HFFc6 (cell line): ENCODE measurements around the gene IGF1R. TPM values are rescaled to one million over a fixed set of nuclear protein-coding genes. Genes with fewer than 3 reads are reported as not detected.
A peak's percentile ranks its signal among the peaks of the same experiment; 100 is the strongest.

Experiments used
- DNase-seq: peaks from one replicate; pipeline ENCODE4 v3.0.0-alpha.2; 2018
- H3K27ac Mint-ChIP-seq: 2 replicates; pipeline ENCODE4 v1.8.0; 2020; ENCODE audit warnings: mild to moderate bottlenecking, mixed read lengths
- H3K27me3 Mint-ChIP-seq: 2 replicates; pipeline ENCODE4 v1.8.0; 2021; ENCODE audit warnings: mild to moderate bottlenecking, moderate library complexity, mixed read lengths; ENCODE audit not compliant: insufficient read depth
- H3K36me3 Mint-ChIP-seq: 2 replicates; pipeline ENCODE4 v1.8.0; 2021; ENCODE audit warnings: low read depth, mixed read lengths
- H3K4me1 Mint-ChIP-seq: 2 replicates; pipeline ENCODE4 v1.8.0; 2020; ENCODE audit warnings: low read depth, mixed read lengths
- H3K4me3 Mint-ChIP-seq: 2 replicates; pipeline ENCODE4 v1.8.0; 2020; ENCODE audit warnings: mild to moderate bottlenecking, moderate library complexity, mixed read lengths
- H3K9me3 Mint-ChIP-seq: 2 replicates; pipeline ENCODE4 v1.8.0; 2020; ENCODE audit warnings: mild to moderate bottlenecking, mixed read lengths
- total RNA-seq, 6 experiments: library from RNA; stranded (reverse); fragmentation: NEBNext Ultra II Directional; extraction: Animal tissue kit (Norgen Biotek cat#: 25700); gene quantifications; 2 replicates in 1 of 6; 3 replicates in 5 of 6; pipeline ENCODE4 v1.2.3, GENCODE V29; 2021
- TF ChIP-seq, protein P1 (sequence below): fragments of 200-600 bp; sonication (generic); IDR thresholded peaks from 2 replicates; pipeline ENCODE4 v1.5.0; 2021; ENCODE audit warnings: antibody characterized with exemption, mild to moderate bottlenecking

Gene IGF1R
- total RNA-seq, 6 experiments from 2014 or later, result 46.7 to 61.9 (median 50.1) TPM

DNA sequence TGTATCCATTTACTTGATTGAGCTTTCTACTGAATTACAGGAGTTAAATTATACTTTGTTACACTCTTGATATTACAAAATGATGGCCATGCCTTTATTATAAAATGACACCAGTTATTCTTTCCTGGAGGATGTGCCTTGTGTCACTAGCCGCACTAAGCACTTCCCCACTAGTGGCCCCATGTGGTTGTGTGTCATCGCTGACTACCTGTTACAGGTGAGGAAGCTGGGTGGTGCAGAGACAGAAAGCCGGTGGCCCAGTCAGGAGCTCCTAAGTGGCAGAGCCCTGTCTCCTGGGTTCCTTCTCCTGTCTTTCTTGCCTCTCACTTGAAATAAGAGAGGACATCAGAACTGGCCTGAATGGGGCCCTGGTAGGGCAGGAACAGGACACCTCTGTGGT, 96.8 kb downstream of the IGF1R start:
- DNase-seq, result no peak
- Mint-ChIP-seq H3K36me3 (no peaks in the 10 kb centered on the region), H3K27ac (no peak overlapping the region), H3K9me3 (no peaks in the 10 kb centered on the region), H3K4me3 (no peak overlapping the region), H3K4me1 (peaks cover 40% of the 10 kb centered on the region), H3K27me3 (peaks cover 3% of the 10 kb centered on the region)
- TF ChIP-seq, protein P1, sequence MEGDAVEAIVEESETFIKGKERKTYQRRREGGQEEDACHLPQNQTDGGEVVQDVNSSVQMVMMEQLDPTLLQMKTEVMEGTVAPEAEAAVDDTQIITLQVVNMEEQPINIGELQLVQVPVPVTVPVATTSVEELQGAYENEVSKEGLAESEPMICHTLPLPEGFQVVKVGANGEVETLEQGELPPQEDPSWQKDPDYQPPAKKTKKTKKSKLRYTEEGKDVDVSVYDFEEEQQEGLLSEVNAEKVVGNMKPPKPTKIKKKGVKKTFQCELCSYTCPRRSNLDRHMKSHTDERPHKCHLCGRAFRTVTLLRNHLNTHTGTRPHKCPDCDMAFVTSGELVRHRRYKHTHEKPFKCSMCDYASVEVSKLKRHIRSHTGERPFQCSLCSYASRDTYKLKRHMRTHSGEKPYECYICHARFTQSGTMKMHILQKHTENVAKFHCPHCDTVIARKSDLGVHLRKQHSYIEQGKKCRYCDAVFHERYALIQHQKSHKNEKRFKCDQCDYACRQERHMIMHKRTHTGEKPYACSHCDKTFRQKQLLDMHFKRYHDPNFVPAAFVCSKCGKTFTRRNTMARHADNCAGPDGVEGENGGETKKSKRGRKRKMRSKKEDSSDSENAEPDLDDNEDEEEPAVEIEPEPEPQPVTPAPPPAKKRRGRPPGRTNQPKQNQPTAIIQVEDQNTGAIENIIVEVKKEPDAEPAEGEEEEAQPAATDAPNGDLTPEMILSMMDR, result no peak

DNA sequence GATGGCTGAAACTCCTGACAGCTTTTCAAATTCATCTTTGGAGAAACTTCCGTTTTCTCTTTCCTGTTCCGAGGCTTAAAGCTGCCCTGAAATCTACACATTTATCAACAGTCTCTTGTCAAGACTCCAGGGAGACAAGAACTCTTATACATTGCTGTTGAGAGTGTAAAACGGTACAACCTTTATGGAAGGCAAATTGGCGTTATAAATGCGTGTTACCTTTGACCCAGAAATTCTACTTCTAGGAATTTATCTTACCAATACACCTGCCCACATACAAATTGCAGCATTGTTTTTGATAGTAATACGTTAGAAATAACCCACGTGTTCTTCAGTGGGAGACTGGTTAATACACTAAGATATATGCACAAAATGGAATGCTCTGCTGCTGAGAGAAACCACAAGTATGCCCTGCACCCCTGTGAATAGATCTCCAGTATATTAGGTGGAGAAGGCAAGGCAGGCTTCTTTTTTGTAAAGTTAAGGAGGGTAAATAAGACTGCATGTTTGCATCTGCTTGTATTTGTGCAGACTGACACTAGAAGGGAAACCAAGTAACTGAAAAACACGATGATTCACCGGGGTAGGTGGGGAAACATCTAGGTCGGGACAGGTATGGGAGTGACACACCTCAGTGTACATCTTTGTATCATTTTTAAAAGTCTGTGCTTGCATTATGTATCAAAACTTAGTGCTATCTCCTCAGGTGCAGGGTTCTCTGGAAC, 97.5 kb downstream of the IGF1R start:
- TF ChIP-seq, protein P1, result no peak
- Mint-ChIP-seq H3K36me3 (no peaks in the 10 kb centered on the region), H3K4me1 (peaks cover 40% of the 10 kb centered on the region), H3K27me3 (peaks cover 3% of the 10 kb centered on the region), H3K9me3 (no peaks in the 10 kb centered on the region), H3K4me3 (no peak overlapping the region; the same call in 1 of the 2 replicates), H3K27ac (no peak overlapping the region)
- peak; percentile 19 for DNase-seq

DNA sequence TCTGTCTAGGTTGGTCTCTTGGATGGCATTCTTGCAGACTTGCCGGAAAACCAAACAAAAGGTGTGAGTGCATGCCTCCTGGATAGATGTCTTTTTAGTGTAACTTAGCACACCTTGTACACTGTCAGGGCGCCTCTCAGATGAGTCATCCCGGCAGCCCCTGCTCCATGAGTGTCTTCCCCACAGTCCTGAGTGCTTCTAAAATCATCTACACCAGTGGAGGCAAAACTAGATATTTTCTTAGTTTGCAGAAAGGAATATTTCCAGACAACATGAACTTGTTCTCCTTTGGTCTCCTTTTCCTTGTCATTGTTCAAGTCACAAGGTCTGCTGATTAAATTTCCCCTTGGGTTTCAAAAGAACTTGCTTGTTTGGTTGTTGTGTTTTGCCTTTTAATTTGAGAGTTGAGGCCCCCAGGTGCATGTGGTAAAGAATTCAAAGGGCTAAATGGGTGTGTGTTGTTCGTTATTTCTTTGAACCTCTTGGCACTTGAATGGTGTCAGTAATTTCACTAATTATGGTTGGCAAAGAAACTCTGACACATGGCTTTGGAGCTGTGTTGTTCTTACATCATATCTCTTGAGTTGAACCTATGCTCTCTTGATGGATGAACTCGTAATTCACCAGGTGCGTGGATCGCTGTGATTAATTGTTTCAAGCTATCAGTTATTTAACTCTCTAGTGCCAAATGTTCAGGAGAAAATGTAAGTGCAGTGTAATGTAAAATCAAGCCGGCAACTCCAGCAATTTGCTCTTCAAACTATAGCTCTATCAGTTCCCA, 98.2 kb downstream of the IGF1R start:
- Mint-ChIP-seq H3K4me3 (no peak overlapping the region), H3K36me3 (no peaks in the 10 kb centered on the region), H3K27ac (no peak overlapping the region), H3K27me3 (peaks cover 3% of the 10 kb centered on the region), H3K4me1 (peaks cover 44% of the 10 kb centered on the region), H3K9me3 (no peaks in the 10 kb centered on the region)
- TF ChIP-seq, protein P1, result no peak
- DNase-seq, result no peak

DNA sequence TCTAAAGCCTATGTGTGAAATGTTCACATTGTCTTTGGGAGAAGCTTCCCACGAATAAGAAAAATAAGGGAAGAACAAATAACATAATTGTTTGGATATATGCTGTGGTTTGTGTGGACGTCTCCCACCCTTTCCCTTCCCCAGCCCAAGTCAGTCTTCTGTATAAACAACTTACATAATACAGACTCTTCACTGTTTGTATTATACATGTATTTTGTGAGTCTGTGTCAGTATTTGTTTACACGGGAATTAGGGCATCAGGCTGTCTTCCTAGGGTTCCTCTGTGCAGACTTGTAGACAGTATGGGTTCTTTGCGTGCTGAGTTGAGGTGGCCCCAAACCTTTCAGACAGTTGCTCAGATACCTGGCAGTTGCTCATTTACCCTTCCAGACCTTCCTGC, 103.4 kb downstream of the IGF1R start:
- TF ChIP-seq, protein P1, result no peak
- no peak for DNase-seq

DNA sequence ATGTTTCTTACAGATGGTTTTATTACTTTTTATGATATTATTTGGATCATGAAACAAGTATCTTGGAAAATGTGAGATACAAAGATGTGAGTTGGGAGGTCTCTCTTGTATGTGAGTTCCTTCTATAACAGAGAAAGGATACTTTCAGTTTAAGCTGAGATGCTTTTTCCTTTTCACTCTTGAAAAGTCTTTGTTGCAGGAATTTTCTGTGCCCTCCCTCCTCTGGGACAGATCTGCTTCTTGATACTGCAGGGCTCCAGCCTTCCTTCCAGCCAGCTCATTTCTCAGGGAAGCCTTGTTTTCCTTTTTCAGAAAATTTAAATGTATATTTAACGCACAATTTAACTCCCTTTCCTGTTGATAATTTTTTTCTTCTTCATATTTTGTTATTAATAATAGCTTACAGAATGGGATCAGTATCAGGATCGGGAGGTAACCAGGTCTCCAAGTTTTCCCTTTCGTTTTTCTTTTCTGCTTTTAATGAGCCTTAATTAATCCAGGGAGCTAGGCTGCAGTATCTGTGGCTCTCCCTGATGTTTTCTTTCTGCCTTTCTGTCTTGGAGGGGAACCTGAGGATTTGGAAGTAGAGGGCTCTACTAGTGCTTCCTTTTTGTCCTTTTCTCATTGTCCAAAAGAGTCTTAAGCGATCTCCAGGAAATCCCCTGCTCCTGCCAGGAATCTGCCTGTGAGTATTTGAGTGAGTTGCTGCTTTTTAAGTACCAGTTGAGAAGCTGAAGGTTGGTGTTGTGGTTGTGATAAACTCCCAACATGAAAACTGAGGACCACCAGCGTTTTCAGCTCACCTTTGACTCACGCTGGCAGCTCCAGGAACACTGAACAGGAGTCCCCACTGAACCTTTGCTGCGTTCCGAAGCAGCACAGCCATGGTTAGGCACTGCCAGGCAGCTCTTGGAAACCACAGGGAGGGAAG, 105.7 kb downstream of the IGF1R start:
- peaks cover 46% of the 10 kb centered on the region for H3K4me1 Mint-ChIP-seq
- peak overlapping the region; percentile 65 for H3K27ac Mint-ChIP-seq
- H3K36me3 Mint-ChIP-seq, result peaks cover 6% of the 10 kb centered on the region; the same call in 1 of the 2 replicates
- H3K9me3 Mint-ChIP-seq, result no peaks in the 10 kb centered on the region
- DNase-seq, result no peak
- H3K27me3 Mint-ChIP-seq, result peaks cover 2% of the 10 kb centered on the region; the same call in 1 of the 2 replicates
- TF ChIP-seq, protein P1, result no peak
- H3K4me3 Mint-ChIP-seq, result peak overlapping the region; percentile 82

More for the DNA sequence above, 103.4 kb downstream of the IGF1R start:
- Mint-ChIP-seq H3K27ac (no peak overlapping the region), H3K9me3 (no peaks in the 10 kb centered on the region), H3K36me3 (no peaks in the 10 kb centered on the region), H3K4me3 (no peak overlapping the region), H3K4me1 (peaks cover 36% of the 10 kb centered on the region), H3K27me3 (peaks cover 4% of the 10 kb centered on the region)
